ENCODE data around the gene ENAM.

DNA sequence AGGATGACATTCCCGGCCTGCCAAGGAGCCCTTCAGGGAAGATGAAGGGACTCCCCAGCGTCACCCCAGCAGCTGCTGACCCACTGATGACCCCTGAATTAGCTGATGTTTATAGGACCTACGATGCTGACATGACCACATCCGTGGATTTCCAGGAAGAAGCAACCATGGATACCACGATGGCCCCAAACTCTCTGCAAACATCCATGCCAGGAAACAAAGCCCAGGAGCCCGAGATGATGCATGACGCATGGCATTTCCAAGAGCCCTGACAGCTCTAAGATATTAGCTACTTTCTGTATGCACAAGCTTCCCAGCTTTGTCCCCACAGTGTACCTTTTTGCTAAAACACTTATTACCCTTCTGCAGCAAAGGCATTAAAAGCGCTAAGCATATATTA, 22.1 kb upstream of the ENAM start:
- TF ChIP-seq EZH2 (IDR thresholded peaks at IDR 0.05; ENCODE audit: low read length) = no peak
- TF ChIP-seq, protein P1, sequence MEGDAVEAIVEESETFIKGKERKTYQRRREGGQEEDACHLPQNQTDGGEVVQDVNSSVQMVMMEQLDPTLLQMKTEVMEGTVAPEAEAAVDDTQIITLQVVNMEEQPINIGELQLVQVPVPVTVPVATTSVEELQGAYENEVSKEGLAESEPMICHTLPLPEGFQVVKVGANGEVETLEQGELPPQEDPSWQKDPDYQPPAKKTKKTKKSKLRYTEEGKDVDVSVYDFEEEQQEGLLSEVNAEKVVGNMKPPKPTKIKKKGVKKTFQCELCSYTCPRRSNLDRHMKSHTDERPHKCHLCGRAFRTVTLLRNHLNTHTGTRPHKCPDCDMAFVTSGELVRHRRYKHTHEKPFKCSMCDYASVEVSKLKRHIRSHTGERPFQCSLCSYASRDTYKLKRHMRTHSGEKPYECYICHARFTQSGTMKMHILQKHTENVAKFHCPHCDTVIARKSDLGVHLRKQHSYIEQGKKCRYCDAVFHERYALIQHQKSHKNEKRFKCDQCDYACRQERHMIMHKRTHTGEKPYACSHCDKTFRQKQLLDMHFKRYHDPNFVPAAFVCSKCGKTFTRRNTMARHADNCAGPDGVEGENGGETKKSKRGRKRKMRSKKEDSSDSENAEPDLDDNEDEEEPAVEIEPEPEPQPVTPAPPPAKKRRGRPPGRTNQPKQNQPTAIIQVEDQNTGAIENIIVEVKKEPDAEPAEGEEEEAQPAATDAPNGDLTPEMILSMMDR (optimal IDR thresholded peaks at IDR 0.05 in 1 of 3, IDR thresholded peaks at IDR 0.05 in 1 of 3, conservative IDR thresholded peaks at IDR 0.05 in 1 of 3; ENCODE audit: extremely low read depth in 1 of 3, insufficient read depth in 2 of 3, low read length in 3 of 3) = no peak
